Measurements from ENCODE around the gene DIAPH1.
A peak's percentile ranks its signal among the peaks of the same experiment; 100 is the strongest.

DIAPH1 gene

DNA sequence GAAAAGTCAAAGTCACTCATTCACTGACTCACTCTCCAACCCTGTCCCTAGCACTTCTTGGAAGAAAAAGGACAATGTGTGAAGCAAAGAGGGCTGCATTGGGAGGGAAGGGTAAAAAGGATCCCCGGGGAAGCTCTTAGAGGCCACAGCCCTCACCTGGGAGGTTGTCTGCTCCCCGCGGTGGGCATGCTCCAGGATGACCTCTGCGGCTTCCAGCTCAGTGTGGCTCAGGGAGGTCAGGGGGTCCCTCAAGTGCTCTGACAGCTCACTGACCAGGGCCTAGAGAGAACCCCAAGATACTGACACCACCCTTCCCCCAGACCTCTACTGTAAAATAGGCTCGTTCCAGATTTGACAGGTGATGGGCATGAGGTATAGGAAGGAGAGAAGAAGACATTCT is 28.4 kb upstream of the DIAPH1 start:
- Mint-ChIP-seq H3K36me3 (ENCODE audit: low read depth) (peaks cover 8% of the 10 kb centered on the region), H3K4me3 (no peak overlapping the region), H3K4me1 (no peaks in the 10 kb centered on the region), H3K27ac (no peak overlapping the region), H3K9me3 (no peaks in the 10 kb centered on the region), H3K27me3 (ENCODE audit: low read depth) (peaks cover 17% of the 10 kb centered on the region)
- TF ChIP-seq, protein P1, sequence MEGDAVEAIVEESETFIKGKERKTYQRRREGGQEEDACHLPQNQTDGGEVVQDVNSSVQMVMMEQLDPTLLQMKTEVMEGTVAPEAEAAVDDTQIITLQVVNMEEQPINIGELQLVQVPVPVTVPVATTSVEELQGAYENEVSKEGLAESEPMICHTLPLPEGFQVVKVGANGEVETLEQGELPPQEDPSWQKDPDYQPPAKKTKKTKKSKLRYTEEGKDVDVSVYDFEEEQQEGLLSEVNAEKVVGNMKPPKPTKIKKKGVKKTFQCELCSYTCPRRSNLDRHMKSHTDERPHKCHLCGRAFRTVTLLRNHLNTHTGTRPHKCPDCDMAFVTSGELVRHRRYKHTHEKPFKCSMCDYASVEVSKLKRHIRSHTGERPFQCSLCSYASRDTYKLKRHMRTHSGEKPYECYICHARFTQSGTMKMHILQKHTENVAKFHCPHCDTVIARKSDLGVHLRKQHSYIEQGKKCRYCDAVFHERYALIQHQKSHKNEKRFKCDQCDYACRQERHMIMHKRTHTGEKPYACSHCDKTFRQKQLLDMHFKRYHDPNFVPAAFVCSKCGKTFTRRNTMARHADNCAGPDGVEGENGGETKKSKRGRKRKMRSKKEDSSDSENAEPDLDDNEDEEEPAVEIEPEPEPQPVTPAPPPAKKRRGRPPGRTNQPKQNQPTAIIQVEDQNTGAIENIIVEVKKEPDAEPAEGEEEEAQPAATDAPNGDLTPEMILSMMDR (IDR thresholded peaks at IDR 0.05; ENCODE audit: unreplicated experiment in 3 of 3): no peak

DNA sequence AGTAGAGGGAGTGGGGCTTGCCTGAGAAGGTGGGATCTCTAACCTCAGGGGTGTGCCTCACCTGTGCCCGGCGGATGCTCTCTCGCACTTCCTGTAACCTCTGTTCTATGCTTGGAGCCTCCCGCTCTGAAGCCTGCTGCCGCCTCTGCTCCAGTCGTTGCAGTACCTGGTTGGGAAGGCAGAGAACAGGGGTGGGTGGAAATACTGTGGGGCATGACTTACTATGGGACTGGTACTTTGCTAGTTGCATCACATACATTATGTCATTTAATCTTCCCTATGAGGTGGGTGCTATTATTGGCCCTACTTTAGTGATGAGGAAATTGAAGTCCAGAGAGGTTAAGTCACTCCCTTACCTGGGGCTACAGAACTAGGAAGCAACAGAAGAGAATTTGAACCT is 27.2 kb upstream of the DIAPH1 start:
- no peak overlapping the region for H3K27ac Mint-ChIP-seq
- H3K9me3 Mint-ChIP-seq: no peaks in the 10 kb centered on the region
- no peaks in the 10 kb centered on the region for H3K4me1 Mint-ChIP-seq
- peaks cover 10% of the 10 kb centered on the region for H3K27me3 Mint-ChIP-seq (ENCODE audit: low read depth)
- H3K36me3 Mint-ChIP-seq (ENCODE audit: low read depth): peaks cover 8% of the 10 kb centered on the region
- no peak overlapping the region for H3K4me3 Mint-ChIP-seq
- TF ChIP-seq, protein P1 (IDR thresholded peaks at IDR 0.05; ENCODE audit: unreplicated experiment in 3 of 3): no peak

DNA sequence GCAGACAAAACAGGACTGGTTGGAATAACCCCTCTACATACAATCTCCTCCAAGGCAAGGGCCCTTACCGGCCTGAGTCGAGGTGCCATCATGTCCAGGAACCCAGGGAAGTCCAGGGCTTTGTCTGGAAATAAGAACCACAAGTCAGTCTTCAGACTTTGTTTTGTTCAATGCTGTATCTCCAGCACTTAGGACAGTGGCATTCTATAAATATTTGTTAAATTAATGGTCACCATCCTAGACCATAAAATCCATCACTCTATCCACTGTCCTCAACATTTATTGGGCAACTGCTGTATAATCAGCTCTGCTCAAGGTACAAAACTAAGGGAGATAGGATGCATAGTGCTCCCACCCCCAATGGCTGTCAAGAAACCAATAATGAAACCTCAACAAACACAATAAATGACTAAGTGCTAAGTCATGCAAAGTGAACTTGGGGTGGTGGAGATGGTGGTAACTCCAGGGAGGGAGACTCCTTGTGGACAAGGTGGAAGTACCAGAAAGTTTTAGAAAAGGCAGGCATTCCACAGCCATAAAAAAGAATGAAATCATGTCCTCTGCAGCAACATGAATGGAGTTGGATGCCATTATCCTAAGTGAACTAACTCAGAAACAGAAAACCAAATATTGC is 23.0 kb upstream of the DIAPH1 start:
- H3K27ac Mint-ChIP-seq: no peak overlapping the region

DNA sequence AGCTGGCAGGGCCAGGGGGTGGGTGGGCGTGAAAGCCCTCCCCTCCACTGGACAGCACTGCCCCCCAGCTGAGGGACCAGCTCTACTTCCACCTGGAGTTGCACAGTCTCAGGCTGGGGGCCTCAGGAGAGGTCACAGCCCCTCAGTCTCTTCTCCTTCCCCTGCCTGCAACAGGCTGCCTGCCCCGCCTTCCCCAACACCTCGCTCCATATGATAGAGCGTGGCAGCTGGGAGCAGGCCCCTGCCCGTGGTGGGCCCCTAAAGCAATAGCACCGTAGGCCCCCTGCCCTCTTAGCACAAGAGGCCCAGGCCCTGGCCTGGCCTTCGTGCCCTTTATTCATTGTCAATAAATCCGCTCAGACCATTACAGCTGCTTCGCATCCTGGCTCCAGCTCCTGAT is 21.9 kb upstream of the DIAPH1 start:
- TF ChIP-seq, protein P1 (IDR thresholded peaks at IDR 0.05; ENCODE audit: unreplicated experiment in 3 of 3): no peak
- Mint-ChIP-seq H3K9me3 (no peaks in the 10 kb centered on the region), H3K27ac (no peak overlapping the region), H3K27me3 (ENCODE audit: low read depth) (peaks cover 14% of the 10 kb centered on the region), H3K4me1 (peaks cover 7% of the 10 kb centered on the region), H3K36me3 (ENCODE audit: low read depth) (peaks cover 4% of the 10 kb centered on the region), H3K4me3 (no peak overlapping the region)

More for the DNA sequence above, 23.0 kb upstream of the DIAPH1 start:
- Mint-ChIP-seq H3K36me3 (ENCODE audit: low read depth) (peaks cover 8% of the 10 kb centered on the region), H3K4me3 (no peak overlapping the region), H3K4me1 (no peaks in the 10 kb centered on the region), H3K9me3 (no peaks in the 10 kb centered on the region), H3K27me3 (ENCODE audit: low read depth) (peaks cover 17% of the 10 kb centered on the region)
- TF ChIP-seq, protein P1 (IDR thresholded peaks at IDR 0.05; ENCODE audit: unreplicated experiment in 3 of 3): no peak

DNA sequence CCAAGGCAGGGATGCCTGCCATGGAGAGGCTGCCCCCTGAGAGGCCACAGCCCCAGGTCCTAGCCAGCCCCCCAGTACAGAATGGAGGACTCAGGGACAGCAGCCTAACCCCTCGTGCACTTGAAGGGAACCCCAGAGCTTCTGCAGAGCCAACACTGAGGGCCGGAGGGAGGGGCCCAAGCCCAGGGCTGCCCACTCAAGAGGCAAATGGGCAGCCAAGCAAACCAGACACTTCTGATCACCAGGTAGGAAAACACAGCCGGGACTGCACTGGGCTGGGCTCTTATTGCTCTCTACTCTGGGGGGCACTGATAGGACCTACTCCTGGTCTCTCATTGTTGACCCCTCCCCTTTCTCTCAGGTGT is 21.2 kb upstream of the DIAPH1 start:
- no peaks in the 10 kb centered on the region for H3K9me3 Mint-ChIP-seq
- H3K4me1 Mint-ChIP-seq: peaks cover 14% of the 10 kb centered on the region
- TF ChIP-seq, protein P1 (IDR thresholded peaks at IDR 0.05; ENCODE audit: unreplicated experiment in 3 of 3): no peak
- peaks cover 14% of the 10 kb centered on the region for H3K27me3 Mint-ChIP-seq (ENCODE audit: low read depth)
- no peak overlapping the region for H3K27ac Mint-ChIP-seq
- H3K36me3 Mint-ChIP-seq (ENCODE audit: low read depth): peaks cover 2% of the 10 kb centered on the region
- H3K4me3 Mint-ChIP-seq: no peak overlapping the region

DNA sequence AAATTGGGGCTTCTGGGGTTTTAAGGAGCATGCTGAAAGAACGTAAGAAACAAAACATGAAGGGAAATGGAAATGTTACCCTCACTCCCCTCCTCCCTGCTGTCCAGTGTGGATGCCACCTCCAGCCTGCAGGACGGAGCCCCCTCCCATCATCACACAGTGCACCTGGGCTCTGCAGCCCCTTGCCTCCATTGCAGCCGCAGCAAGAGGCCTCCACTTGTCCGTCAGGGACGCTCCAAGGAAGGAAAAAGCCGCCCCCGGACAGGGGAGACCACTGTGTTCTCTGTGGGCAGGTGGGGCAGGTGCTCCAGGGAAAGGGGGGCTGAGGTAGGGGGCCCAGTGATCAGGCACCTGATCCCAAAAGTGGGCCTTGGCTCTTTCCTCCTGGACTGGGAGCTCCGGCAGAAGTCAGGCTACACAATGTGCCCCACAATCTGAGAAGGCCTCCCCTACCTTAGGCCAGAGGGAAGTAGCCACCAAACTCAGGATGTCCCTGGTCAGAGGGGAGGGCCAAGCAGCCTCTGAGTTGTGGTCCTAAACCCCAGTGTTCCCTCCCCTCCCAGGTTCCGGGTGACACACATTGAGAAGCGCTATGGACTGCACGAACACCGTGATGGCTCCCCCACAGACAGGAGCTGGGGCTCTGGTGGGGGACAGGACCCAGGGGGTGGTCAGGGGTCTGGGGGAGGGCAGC is 20.7 kb upstream of the DIAPH1 start:
- H3K4me3 Mint-ChIP-seq: peak overlapping the region in 2 of 3 experiments; percentile 17 to 48
- peaks cover 14% of the 10 kb centered on the region for H3K27me3 Mint-ChIP-seq (ENCODE audit: low read depth)
- peaks cover under 1% of the 10 kb centered on the region for H3K36me3 Mint-ChIP-seq (ENCODE audit: low read depth)
- TF ChIP-seq, protein P1 (IDR thresholded peaks at IDR 0.05; ENCODE audit: unreplicated experiment in 3 of 3): no peak
- no peaks in the 10 kb centered on the region for H3K9me3 Mint-ChIP-seq
- H3K27ac Mint-ChIP-seq: no peak overlapping the region
- peaks cover 18% of the 10 kb centered on the region for H3K4me1 Mint-ChIP-seq

Measured in nephron (organoid).